ENCODE results near the gene SAFB2.

Gene SAFB2

GRCh38 chr19:5600797-5601196 is 21.8 kb downstream of the SAFB2 start:
- no peaks in the 10 kb centered on the region for H3K9me3 ChIP-seq (ENCODE audit: low read length)
- H3K9me2 ChIP-seq (ENCODE audit: low read depth, low read length): no peaks in the 10 kb centered on the region
- H3K36me3 ChIP-seq (ENCODE audit: insufficient read depth, low read length): peaks cover 94% of the 10 kb centered on the region
- no peak overlapping the region for H3K4me2 ChIP-seq (ENCODE audit: low read length)
- TF ChIP-seq CTCF (IDR thresholded peaks at IDR 0.05; ENCODE audit: low read length): no peak
- TF ChIP-seq EZH2 (IDR thresholded peaks at IDR 0.05; ENCODE audit: borderline replicate concordance, low read length): no peak
- H3F3A ChIP-seq (ENCODE audit: insufficient read depth, low read length): no peaks in the 10 kb centered on the region
- H3K27ac ChIP-seq (ENCODE audit: low read depth, low read length, poor library complexity, severe bottlenecking): no peak overlapping the region
- no peak overlapping the region for H3K4me3 ChIP-seq (ENCODE audit: low read depth, low read length, poor library complexity, severe bottlenecking)
- no peaks in the 10 kb centered on the region for H3K79me2 ChIP-seq (ENCODE audit: insufficient read depth, low read length)
- no peak overlapping the region for H2AFZ ChIP-seq (ENCODE audit: low read length)
- no peaks in the 10 kb centered on the region for H4K20me1 ChIP-seq (ENCODE audit: insufficient read depth, low read length)
- H3K4me1 ChIP-seq (ENCODE audit: insufficient read depth, low read length, severe bottlenecking): no peaks in the 10 kb centered on the region
- no peak overlapping the region for H3K9ac ChIP-seq (ENCODE audit: low read length)
- no peaks in the 10 kb centered on the region for H3K27me3 ChIP-seq (ENCODE audit: insufficient read depth, low read length)

DNA sequence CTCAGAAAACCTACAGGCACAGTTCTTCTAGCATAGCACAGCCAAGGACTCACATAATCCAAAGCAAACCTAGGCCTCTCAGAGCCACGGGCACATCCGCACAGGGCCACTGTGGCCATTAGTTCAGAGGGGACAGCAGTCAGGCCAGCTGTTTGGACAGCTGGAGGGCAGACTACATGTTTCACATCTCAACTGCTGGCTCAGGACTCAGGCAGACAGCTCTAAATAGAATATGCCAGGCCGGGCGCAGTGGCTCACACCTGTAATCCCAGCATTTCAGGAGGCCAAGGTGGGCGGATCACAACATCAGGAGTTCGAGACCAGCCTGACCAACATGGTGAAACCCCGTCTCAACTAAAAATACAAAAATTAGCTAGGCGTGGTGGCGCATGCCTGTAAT is 26.8 kb downstream of the SAFB2 start:
- H3K36me3 ChIP-seq (ENCODE audit: insufficient read depth, low read length): peaks cover 98% of the 10 kb centered on the region
- H3K4me1 ChIP-seq (ENCODE audit: insufficient read depth, low read length, severe bottlenecking): no peaks in the 10 kb centered on the region
- no peaks in the 10 kb centered on the region for H3K9me2 ChIP-seq (ENCODE audit: low read depth, low read length)
- H3K27me3 ChIP-seq (ENCODE audit: insufficient read depth, low read length): no peaks in the 10 kb centered on the region
- no peak for TF ChIP-seq CTCF (IDR thresholded peaks at IDR 0.05; ENCODE audit: low read length)
- no peak for TF ChIP-seq EZH2 (IDR thresholded peaks at IDR 0.05; ENCODE audit: borderline replicate concordance, low read length)
- H4K20me1 ChIP-seq (ENCODE audit: insufficient read depth, low read length): no peaks in the 10 kb centered on the region
- H3F3A ChIP-seq (ENCODE audit: insufficient read depth, low read length): no peaks in the 10 kb centered on the region
- H3K79me2 ChIP-seq (ENCODE audit: insufficient read depth, low read length): no peaks in the 10 kb centered on the region
- no peak overlapping the region for H2AFZ ChIP-seq (ENCODE audit: low read length)
- no peaks in the 10 kb centered on the region for H3K9me3 ChIP-seq (ENCODE audit: low read length)
- no peak overlapping the region for H3K4me3 ChIP-seq (ENCODE audit: low read depth, low read length, poor library complexity, severe bottlenecking)
- H3K27ac ChIP-seq (ENCODE audit: low read depth, low read length, poor library complexity, severe bottlenecking): no peak overlapping the region
- no peak overlapping the region for H3K9ac ChIP-seq (ENCODE audit: low read length)
- no peak overlapping the region for H3K4me2 ChIP-seq (ENCODE audit: low read length)

DNA sequence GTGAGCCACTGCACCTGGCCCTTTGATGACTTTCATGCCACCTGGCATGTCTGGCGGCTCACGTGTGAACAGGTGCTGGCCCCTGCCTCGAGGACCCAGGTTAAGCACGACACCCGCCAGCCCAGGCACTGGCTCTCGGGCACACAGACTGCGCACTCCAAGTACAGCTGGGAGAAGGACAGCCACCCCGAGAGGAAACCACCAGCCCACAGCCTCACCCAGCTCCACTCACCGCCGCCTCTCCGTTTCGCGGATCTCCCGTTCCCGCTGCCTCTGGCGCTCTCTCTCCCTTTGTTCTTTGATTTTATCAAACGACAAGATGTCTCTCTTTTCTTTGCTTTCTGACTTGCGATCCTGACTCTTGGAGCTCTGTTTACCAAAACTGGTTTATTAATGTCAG is 27.4 kb downstream of the SAFB2 start:
- H3K79me2 ChIP-seq (ENCODE audit: insufficient read depth, low read length): no peaks in the 10 kb centered on the region
- no peak overlapping the region for H3K9ac ChIP-seq (ENCODE audit: low read length)
- no peak overlapping the region for H3K4me3 ChIP-seq (ENCODE audit: low read depth, low read length, poor library complexity, severe bottlenecking)
- H2AFZ ChIP-seq (ENCODE audit: low read length): no peak overlapping the region
- no peaks in the 10 kb centered on the region for H3K9me3 ChIP-seq (ENCODE audit: low read length)
- H3K4me2 ChIP-seq (ENCODE audit: low read length): no peak overlapping the region
- H3F3A ChIP-seq (ENCODE audit: insufficient read depth, low read length): no peaks in the 10 kb centered on the region
- no peaks in the 10 kb centered on the region for H3K9me2 ChIP-seq (ENCODE audit: low read depth, low read length)
- H3K27me3 ChIP-seq (ENCODE audit: insufficient read depth, low read length): no peaks in the 10 kb centered on the region
- TF ChIP-seq CTCF (IDR thresholded peaks at IDR 0.05; ENCODE audit: low read length) (no peak), EZH2 (IDR thresholded peaks at IDR 0.05; ENCODE audit: borderline replicate concordance, low read length) (no peak)
- H3K27ac ChIP-seq (ENCODE audit: low read depth, low read length, poor library complexity, severe bottlenecking): no peak overlapping the region
- peaks cover 98% of the 10 kb centered on the region for H3K36me3 ChIP-seq (ENCODE audit: insufficient read depth, low read length)
- no peaks in the 10 kb centered on the region for H4K20me1 ChIP-seq (ENCODE audit: insufficient read depth, low read length)
- H3K4me1 ChIP-seq (ENCODE audit: insufficient read depth, low read length, severe bottlenecking): no peaks in the 10 kb centered on the region
